GM19452 (cell line): ENCODE measurements around the gene SVIL.
"Not testable (repeated sequence)": the region's sequence is repeated elsewhere in the genome, so short reads cannot be mapped to it uniquely, and the experiment has no call there.

Source experiments
- ATAC-seq: cut with Tn5 transposase; IDR thresholded peaks from one replicate; pipeline ENCODE4 v1.9.1; 2021; ENCODE audit not compliant: unreplicated experiment

SVIL gene

GRCh38 chr10:29546773-29547313 lies 87.9 kb downstream of the SVIL start:
- ATAC-seq: no peak

- no peak for ATAC-seq
Observed at GRCh38 chr10:29545122-29545521, 89.6 kb downstream of the SVIL start.

GRCh38 chr10:29543715-29544114 lies 91.1 kb downstream of the SVIL start:
- ATAC-seq: no peak

- ATAC-seq: no peak
Observed at GRCh38 chr10:29542723-29543122, 92.0 kb downstream of the SVIL start.

GRCh38 chr10:29541422-29542210 lies 93.2 kb downstream of the SVIL start:
- ATAC-seq: no peak

GRCh38 chr10:29540016-29540415 lies 94.8 kb downstream of the SVIL start:
- ATAC-seq: no peak

- no peak for ATAC-seq
Observed at GRCh38 chr10:29539412-29539811, 95.4 kb downstream of the SVIL start.

GRCh38 chr10:29537799-29538198 lies 97.0 kb downstream of the SVIL start:
- no peak for ATAC-seq

- ATAC-seq: not testable (repeated sequence)
Observed at GRCh38 chr10:29536691-29537090, 98.1 kb downstream of the SVIL start.

GRCh38 chr10:29535778-29536453 lies 98.9 kb downstream of the SVIL start:
- ATAC-seq: no peak

GRCh38 chr10:29535012-29535777 lies 99.6 kb downstream of the SVIL start:
- no peak for ATAC-seq

- ATAC-seq: no peak
Observed at GRCh38 chr10:29534590-29534989, 100.2 kb downstream of the SVIL start.

- no peak for ATAC-seq
Observed at GRCh38 chr10:29533696-29534285, 101.0 kb downstream of the SVIL start.

- no peak for ATAC-seq
Observed at GRCh38 chr10:29533046-29533445, 101.7 kb downstream of the SVIL start.

- no peak for ATAC-seq
Observed at GRCh38 chr10:29532256-29532878, 102.4 kb downstream of the SVIL start.

GRCh38 chr10:29530112-29530976 lies 104.4 kb downstream of the SVIL start:
- no peak for ATAC-seq

GRCh38 chr10:29529146-29529545 lies 105.6 kb downstream of the SVIL start:
- ATAC-seq: no peak

- ATAC-seq: no peak
Observed at GRCh38 chr10:29525762-29526161, 109.0 kb downstream of the SVIL start.

- no peak for ATAC-seq
Observed at GRCh38 chr10:29524720-29525119, 110.1 kb downstream of the SVIL start.

GRCh38 chr10:29524294-29524693 lies 110.5 kb downstream of the SVIL start:
- ATAC-seq: no peak
